ENCODE measurements around the gene FRMPD4.

Gene FRMPD4

DNA sequence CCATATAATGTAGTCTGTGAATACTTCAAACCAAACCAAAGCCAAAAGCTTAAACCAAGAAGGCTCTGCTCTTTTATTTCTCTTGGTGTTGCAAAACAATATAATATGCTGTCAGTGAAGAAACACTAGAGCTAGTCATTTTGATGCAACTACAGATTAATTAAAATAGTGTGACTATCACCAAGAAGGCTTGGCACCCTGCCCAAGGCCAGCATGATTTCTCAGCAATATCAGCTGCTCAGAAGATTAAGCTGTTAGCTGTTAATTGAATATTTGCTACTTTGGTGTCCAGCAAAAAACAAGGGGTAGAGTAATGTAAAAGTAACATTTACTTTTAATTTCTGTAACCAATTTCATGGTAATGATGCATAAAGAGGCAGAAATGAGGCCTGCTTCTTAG is 548.1 kb downstream of the FRMPD4 start:
- DNase-seq: no peak

DNA sequence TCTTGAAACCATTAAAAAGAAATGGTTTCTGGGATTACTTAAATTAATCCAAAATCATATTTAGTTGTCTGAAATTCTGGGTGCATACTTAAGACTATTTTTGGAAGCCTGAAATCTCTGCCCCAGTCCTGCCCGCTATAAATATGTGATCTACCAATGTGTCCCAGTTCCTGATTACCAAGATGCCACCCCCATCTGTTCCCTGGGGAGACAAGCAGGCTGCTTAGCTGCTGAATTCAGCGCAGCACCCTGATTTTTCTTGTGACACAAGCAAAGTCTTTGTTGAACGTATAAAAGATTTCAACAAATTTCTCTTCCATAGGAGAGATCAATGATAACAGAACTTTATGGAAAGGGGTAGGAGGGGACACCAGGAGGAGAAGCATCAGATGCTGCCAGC is 552.4 kb downstream of the FRMPD4 start:
- no peak for DNase-seq

DNA sequence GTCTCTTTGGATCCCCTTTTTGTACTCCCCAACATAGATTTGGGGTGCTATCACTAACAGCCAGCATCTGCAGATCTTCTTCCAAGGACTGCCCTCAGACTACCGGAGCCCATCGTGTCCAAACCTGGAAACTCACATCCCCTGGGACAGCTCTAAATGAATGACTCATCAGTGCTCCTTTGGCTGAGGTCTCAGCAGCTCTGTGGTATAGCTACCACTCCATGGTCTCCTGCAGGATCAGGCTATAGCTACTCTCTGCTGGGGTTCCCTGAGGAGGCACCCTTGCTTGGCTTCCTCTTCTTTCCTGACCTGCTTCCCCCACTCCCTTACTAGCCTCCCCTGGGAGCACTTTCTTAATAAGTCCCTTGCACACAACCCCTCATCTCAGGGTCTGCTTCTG is 555.5 kb downstream of the FRMPD4 start:
- DNase-seq: no peak

DNA sequence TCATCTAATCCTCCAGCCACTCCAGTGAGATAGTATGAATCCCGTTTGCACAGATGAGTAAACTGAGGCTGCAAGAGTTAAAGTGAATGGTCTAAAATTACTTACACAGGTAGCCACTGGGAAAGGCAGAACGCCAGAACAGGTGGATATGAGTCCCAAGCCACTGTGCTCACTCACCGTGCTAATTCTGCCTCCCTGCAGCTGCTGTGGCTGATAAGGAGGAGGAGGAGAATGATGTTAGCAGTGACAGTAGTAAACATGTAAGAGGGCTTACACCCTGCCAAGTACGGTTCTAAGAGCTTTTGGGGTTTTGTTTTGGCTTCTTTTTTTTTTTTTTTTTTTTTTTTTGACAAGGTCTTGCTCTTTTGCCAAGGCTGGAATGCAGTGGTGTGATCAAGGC is 562.5 kb downstream of the FRMPD4 start:
- DNase-seq: no peak

DNA sequence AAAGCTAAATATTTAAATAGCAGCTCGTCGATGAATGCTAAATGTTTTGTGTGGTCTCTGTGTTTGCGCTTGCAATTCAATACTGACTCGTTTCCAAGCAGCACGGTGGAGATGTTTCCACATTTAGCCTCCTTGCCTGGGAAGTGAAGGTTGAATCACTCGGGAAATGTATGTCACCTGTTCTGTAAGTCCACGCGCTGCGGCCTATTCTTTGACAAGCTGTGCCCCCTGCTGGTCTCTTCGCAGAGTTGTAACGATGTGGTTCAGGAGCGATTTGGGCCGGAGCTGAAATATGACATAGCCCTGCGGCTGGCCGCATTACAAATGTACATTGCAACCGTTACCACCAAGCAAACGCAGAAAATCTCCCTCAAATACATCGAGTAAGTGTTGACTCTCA is 563.4 kb downstream of the FRMPD4 start:
- DNase-seq: peak; percentile 9

DNA sequence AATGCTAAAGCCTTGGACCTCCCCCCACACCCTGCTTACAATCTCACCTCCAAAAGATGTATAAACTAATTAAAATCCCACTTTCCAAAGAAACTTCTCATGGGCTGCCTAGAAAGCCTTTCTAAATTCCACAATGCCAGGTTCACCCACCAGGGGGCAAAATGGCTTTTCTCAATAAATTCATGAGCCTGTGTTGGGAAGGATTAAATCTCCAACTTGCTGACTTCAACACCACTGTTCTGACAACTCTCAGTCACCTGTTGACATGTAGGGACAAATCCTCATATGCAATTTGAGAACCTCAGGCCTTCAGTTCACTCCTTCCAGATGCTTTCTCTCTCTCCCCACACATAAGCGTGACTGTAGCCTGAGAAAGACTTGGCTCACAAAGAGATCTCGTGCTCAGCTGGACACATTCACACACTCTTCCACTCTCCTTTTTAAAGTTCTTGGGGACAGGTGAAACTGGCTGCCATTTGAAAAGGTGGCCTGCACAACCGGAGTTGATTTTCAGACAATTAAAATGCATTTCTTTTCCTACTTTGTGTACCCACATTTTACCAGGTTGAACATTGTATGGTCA is 564.3 kb downstream of the FRMPD4 start:
- no peak for DNase-seq

DNA sequence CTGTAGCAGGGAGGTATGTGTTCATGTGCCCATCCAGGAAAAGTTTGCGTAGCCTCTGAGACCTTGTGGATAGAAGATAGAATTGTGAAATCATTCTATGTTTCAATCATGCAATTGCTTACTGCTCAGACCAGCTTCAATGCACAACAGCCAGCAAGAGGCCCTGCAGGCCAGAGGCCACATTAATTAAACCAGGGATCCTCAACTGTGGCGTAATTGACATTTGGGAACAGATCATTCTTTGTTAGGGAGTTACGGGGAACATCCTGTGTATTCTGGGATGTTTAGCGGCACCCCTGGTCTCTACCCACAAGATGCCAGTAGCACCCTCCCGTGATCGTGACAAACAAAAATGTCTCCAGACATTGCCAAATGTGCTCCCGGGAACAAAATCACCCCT is 566.4 kb downstream of the FRMPD4 start:
- no peak for DNase-seq

DNA sequence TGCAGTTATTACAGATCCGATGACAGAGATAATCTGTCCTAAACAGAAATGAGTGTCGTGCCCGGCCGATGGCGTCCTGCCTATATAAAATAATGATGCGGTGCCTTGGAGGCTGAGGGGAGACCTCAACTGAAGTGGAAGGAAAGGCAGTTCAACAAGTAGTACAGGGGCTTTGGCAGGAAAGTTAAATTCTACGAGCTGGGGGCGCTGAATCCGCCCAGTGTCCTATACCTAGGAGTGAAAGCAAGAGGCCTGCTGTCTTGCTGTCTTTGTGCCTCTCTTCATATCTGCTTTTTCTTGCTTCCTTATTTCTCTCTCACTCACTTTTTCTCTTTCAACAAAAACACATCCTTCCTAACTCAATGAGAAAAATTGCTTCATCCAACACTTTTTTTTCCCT is 570.8 kb downstream of the FRMPD4 start:
- no peak for DNase-seq

DNA sequence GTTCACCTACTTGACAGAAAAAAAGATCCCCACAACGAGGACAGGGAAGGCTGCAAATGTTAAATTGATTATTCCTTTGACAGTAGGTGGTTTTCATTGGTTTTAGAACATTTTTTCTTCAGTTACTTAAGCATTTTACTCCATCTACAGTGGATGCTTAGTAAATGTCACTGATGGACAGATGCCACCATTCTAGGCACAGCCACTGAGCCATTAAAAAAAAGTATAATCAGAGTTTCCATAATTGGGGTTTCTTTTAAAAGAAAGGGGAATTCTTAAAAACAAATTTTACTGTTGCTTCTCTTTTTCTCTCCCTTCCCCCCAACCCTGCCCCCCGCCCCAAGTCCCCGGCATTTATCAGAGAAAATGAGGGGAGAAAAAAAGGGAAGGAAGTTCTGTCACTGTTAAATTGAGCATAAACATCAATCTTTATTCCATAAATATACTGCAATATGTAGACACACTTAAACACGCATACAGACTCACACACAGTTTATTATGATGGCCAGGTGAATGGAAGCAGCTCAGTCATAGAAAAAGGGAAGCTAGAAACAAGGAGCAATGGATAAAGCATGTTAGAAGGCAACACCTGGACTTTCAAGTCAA is 573.3 kb downstream of the FRMPD4 start:
- no peak for DNase-seq

DNA sequence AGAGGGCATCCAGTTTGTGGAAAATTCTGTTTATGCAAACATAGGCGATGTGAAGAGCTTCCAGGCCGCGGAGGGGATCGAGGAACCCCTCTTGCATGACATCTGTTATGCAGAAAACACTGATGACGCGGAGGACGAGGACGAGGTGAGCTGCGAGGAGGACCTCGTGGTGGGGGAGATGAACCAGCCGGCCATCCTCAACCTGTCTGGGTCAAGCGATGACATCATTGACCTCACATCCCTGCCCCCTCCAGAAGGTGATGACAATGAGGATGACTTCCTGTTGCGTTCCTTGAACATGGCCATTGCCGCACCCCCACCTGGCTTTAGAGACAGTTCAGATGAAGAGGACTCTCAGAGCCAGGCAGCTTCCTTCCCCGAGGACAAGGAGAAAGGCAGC is 578.3 kb downstream of the FRMPD4 start:
- no peak for DNase-seq

DNA sequence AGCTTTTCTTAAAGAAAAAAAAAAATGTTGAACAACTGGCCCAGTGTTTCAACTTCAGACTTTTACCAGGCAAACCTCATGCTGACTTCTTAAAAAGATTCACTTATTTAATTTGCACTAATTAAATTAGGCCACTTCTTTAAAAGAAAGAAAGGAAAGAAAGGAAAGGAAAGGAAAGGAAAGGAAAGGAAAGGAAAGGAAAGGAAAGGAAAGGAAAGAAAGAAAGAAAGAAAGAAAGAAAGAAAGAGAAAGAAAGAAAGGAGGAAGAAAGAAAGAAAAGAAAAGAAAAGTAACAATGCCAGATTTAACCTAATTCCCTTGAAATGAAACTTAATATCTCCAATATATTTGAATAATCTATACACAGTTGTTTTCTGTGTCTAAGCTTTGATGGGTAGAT is 581.6 kb downstream of the FRMPD4 start:
- no peak for DNase-seq

DNA sequence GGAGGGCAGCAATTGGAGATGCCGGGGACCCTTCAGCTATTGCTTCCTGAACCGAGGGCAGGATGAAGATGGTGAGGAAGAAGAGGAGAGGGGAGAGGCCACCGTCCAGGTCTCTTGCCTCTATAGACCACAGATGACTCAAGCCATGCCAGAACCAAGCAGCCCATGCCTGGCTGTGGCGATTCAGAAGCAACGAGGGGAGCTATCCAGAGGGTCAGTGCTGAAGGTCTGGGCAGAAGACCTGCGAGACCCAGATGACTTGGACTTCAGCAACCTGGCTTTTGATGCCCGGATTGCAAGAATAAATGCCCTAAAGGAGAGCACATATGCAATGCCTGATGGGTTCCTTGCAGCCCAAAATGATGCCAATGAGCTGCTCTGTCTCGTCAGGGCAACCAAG is 582.8 kb downstream of the FRMPD4 start:
- no peak for DNase-seq

DNA sequence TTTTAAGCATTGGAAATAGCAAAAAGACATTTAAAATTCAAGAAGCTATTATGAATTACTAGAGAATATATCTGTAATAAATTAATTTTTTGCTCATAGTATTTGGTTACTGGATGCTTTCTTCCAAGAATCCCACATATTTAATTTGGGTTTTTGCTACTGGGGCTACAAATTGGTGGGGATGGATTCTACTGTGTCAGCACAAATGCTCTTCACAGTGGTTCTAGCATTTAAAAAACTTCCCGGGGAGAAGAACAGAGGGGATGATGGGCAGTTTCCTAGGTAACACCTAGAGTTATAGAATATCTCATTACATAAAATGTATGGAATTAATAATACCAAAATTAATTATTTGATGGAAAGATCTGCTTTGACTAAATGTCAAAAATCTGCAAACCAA is 584.0 kb downstream of the FRMPD4 start:
- no peak for DNase-seq

DNA sequence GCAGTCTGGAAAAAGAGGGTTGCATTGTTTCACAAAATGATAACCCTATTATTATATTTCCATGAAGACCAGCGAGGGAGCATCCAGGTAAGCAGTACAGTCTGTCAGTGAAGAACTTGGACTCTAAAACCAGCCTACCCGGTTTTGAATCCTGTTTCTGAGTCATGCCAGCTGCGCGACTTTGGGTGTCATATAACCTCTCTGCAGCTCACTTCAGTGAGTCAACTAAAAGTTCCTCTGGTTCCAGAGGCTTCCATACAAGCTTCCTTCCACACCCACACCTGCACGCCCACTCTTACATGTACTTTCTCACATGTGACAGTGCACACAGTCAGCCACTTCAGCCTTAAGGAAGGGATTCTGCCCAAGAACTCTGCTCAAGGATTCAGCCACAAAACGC is 603.1 kb downstream of the FRMPD4 start:
- no peak for DNase-seq

DNA sequence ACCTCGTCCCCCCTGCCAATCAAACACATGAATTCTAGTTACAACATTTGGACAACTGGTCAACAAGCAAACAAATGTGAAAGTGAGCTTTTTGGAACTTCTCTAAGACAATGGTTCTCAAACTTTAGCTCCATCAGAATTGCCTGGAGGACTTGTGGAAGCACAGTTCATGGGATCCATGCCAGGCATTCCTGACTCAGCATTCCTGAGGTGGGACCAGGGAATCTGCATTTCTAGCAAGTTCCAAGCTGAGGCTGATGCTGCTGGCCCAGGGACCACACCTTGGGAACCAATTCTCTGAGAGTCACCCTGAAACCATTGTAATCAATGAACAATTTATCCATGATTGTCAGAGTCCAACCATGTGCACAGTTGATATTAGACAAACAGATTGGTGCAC is 609.2 kb downstream of the FRMPD4 start:
- DNase-seq: no peak

DNA sequence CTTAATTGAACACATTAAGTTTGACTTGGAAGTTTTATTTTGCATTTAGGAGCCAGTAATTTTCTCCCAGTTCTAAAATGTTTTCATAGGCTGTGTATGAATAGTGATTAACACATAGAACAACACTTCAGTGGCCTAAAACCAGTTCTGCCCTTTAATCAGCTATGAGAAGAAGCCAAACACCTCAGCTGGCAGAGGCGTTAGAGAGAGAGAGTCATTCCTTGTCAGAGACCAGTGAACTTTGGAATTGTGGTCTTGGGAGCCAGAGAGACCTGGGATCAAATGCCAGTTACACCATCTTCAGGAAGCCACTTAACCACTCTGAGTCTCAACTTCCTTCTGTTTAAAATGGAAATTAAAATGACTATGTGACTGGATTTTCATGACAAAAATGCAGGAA is 613.6 kb downstream of the FRMPD4 start:
- DNase-seq: no peak

DNA sequence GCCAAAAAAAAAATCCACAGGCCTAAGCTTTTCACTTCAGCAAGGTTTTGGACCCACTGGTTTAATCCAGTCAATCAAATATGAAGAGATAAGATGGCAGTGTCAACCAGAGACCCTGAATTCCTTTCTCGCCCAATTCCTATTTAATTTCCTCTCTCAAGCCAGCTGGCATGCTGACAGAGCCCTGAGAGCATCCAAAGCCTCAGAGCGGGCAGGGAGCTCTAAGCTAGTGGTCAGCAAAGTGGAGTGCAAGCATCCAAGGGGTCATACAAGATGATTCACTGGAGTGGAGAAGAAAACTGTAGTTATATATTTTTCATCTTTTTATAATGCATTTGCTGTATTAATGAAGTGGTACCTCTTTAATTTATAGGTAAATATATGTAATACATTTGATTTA is 615.1 kb downstream of the FRMPD4 start:
- no peak for DNase-seq

DNA sequence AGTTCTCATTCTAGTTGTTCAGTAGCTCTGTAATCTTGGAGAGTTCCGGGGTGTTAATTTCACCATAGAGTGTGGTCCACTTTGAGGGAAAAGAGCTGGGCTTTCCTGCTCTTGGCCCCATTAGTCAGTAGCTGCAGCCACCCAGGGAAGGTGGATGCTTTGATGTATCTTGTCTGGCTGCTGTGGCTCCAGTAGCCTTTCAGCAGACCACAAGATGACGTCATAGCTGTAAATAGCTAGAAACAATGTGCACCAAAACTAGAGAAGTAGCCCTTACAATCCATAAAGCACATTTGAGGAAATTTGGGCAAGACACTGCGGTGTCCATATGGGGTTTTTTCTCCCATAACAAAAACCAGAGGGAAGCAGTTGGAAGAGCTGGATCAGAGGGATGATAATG is 620.0 kb downstream of the FRMPD4 start:
- no peak for DNase-seq

DNA sequence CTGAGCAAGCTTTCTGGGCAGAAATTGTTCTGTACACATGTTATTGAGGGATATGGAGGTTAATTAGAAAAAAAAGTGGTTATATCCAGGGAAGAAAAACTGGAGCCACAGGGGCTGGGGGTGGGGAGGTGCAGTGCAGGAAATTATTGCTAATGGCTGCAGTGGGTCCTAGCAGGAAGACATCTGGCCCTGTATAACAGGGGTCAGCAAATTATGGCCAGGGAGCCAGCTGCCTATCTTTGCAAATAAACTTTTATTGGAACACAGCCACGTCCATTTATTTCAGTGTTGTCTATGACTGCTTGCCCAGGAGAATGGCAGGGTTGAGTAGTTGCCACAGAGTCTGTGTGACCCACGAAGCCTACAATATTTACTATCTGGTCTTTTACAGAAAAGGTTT is 629.6 kb downstream of the FRMPD4 start:
- no peak for DNase-seq

DNA sequence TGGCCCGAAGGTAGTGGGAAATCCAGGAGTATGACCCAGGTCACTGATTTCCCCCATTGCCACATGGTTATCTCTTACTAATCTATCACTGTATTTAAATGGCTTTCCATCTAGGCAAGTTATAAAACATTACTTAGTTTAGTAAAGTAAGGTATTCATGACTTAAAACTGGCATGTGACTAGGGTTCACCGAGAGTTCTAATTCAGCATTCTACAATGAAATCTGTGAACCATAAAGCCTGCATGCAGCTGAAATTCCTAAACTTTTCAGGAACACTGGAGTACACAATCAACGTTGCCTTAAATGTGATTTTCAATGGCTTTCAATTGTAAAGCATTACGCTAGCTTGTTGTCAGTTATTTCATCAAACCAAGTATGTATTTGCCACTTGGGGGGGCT is 630.2 kb downstream of the FRMPD4 start:
- DNase-seq: no peak

DNA sequence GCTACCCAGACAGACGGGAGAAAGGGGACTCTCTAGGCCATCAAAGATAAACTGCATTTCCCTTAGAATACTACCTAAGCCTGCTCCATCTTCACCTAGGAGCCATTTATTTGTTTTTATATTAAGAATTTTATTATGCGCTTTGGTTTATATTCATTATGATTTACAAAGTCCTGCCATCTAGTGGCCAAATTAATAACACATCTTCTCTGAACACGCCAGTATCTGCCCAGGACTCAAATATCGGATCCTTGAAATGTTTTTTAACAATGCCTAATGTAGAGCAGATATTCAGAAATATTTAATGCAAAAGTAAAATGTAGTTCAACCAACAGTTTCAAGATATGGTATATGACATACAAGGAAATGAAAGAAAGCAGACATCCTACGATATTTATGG is 632.2 kb downstream of the FRMPD4 start:
- DNase-seq: no peak

DNA sequence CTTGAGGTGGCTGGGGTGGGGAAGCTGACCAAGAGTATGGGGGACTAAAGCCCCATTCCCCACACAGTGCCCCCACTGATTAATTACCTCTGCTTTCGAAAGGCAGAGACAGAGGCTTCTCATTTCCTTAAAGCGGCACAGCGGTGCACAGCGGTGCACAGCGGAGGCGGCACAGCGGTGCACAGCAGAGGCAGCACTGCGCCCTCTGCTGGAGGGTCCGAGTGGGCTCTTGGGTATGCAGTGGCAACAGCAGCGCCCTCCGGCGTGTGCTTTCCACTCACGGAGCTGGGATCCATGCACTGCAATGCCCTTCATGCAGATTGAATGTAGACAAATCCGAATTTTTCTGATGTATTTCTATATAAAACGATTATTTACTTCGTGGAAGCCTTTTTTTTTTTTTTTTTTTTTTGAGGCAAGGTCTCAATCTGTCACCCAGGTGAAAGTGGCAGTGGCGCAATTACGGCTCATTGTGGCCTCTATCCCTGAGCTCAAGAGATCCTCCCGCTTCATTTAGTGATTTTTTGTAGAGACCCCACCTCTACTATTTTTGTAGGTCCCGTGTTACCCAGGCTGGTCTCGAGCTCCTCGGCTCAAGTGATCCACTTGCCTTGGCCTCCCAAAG is 633.3 kb downstream of the FRMPD4 start:
- DNase-seq: no peak
